Femur (tissue), 1 donor: ENCODE results near the gene IGLL1.

Source experiments
- DNase-seq: peaks from one replicate; pipeline ENCODE4 v3.0.0-alpha.2; 2017

IGLL1 gene

GRCh38 chr22:23526596-23527316 lies 53.3 kb downstream of the IGLL1 start:
- no peak for DNase-seq

GRCh38 chr22:23525510-23525909 lies 54.6 kb downstream of the IGLL1 start:
- DNase-seq, result no peak

- no peak for DNase-seq
These were observed 55.9 kb downstream of the IGLL1 start for GRCh38 chr22:23524226-23524625.

- no peak for DNase-seq
These were observed 56.4 kb downstream of the IGLL1 start for GRCh38 chr22:23523713-23524112.
